Hepatocyte (in vitro differentiated cells): ENCODE results near the gene DNAJC15. TPM values are rescaled to one million over a fixed set of nuclear protein-coding genes. Genes with fewer than 3 reads are reported as not detected.
A peak's percentile ranks its signal among the peaks of the same experiment; 100 is the strongest.

Experiments
- DNase-seq: peaks from one replicate; pipeline ENCODE4 v3.0.0-alpha.2; 2016; ENCODE audit warnings: low spot score
- H2AFZ ChIP-seq: fragments of 200-600 bp; sonication (generic); 2 replicates; pipeline ENCODE4 v1.6.0; 2016; ENCODE audit warnings: antibody characterized with exemption, mild to moderate bottlenecking
- H3K27ac ChIP-seq: fragments of 200-600 bp; sonication (generic); 2 replicates; pipeline ENCODE4 v1.5.1; 2016; ENCODE audit warnings: mild to moderate bottlenecking
- H3K27me3 ChIP-seq: fragments of 200-600 bp; sonication (generic); 2 replicates; pipeline ENCODE4 v1.6.1; 2016
- H3K36me3 ChIP-seq: fragments of 200-600 bp; sonication (generic); replicated peaks from 2 replicates; pipeline ENCODE4 v1.5.1; 2016; ENCODE audit warnings: low read depth; ENCODE audit not compliant: insufficient read depth
- H3K4me1 ChIP-seq: fragments of 200-600 bp; sonication (generic); 2 replicates; pipeline ENCODE4 v1.5.1; 2016; ENCODE audit warnings: mild to moderate bottlenecking, moderate library complexity; ENCODE audit not compliant: insufficient read depth
- H3K4me2 ChIP-seq: fragments of 200-600 bp; sonication (generic); 2 replicates; pipeline ENCODE4 v1.6.0; 2016
- H3K4me3 ChIP-seq: fragments of 200-600 bp; sonication (generic); 2 replicates; pipeline ENCODE4 v1.5.1; 2016; ENCODE audit warnings: mild to moderate bottlenecking
- H3K79me2 ChIP-seq: fragments of 200-600 bp; sonication (generic); 2 replicates; pipeline ENCODE4 v1.6.0; 2017; ENCODE audit warnings: mild to moderate bottlenecking
- H3K9me2 ChIP-seq: fragments of 200-600 bp; sonication (generic); replicated peaks from 2 replicates; pipeline ENCODE4 v1.6.0; 2017; ENCODE audit warnings: mild to moderate bottlenecking; ENCODE audit not compliant: insufficient read depth
- H3K9me3 ChIP-seq: fragments of 200-600 bp; sonication (generic); 2 replicates; pipeline ENCODE4 v1.5.1; 2016; ENCODE audit warnings: low read depth, mild to moderate bottlenecking
- H4K20me1 ChIP-seq: fragments of 200-600 bp; sonication (generic); 2 replicates; pipeline ENCODE4 v1.6.0; 2016; ENCODE audit warnings: mild to moderate bottlenecking; ENCODE audit not compliant: insufficient read depth, poor library complexity, severe bottlenecking
- EZH2 ChIP-seq: fragments of 200-600 bp; sonication (generic); IDR thresholded peaks from 2 replicates; pipeline ENCODE4 v1.6.1; 2016; ENCODE audit warnings: antibody characterized with exemption, mild to moderate bottlenecking, borderline replicate concordance
- EZH2phosphoT487 ChIP-seq: fragments of 200-600 bp; sonication (generic); IDR thresholded peaks from one replicate; pipeline ENCODE4 v1.6.1; 2018; ENCODE audit warnings: antibody characterized with exemption, mild to moderate bottlenecking, low read depth, moderate library complexity; ENCODE audit not compliant: unreplicated experiment, severe bottlenecking
- WGBS: methylation state at CpG from one replicate; pipeline ENCODE4 v1.1.6; 2016; ENCODE audit warnings: low lambda C conversion rate; ENCODE audit errors: missing lambda C conversion rate; 5-methylcytosine and 5-hydroxymethylcytosine counted together
- polyA plus RNA-seq: library from polyadenylated mRNA; unstranded; fragments of >200 nt; fragmentation: Nextera tagmentation; extraction: Ambion mirVana; gene quantifications from 2 replicates; pipeline ENCODE4 v1.2.1, GENCODE V29; 2016
- total RNA-seq: library from RNA; depleted of rRNA; stranded (reverse); fragments of >200 nt; gene quantifications from 2 replicates; pipeline ENCODE4 v1.2.3, GENCODE V29; 2014
- TF ChIP-seq, protein P1 (sequence below): fragments of 200-600 bp; sonication (generic); IDR thresholded peaks from 2 replicates; pipeline ENCODE4 v1.5.1; 2016; ENCODE audit warnings: antibody characterized with exemption, mild to moderate bottlenecking; ENCODE audit not compliant: poor library complexity

The DNAJC15 gene
- total and polyA plus RNA-seq, 2 experiments from 2014 or later, result 3.5 to 10.6 TPM

GRCh38 chr13:43086181-43086580 is 62.8 kb downstream of the DNAJC15 start:
- H3K9me2 ChIP-seq, result no peaks in the 10 kb centered on the region
- no peaks in the 10 kb centered on the region for H3K79me2 ChIP-seq
- no peak for DNase-seq
- TF ChIP-seq EZH2phosphoT487 (no peak), EZH2 (no peak)
- TF ChIP-seq, protein P1, sequence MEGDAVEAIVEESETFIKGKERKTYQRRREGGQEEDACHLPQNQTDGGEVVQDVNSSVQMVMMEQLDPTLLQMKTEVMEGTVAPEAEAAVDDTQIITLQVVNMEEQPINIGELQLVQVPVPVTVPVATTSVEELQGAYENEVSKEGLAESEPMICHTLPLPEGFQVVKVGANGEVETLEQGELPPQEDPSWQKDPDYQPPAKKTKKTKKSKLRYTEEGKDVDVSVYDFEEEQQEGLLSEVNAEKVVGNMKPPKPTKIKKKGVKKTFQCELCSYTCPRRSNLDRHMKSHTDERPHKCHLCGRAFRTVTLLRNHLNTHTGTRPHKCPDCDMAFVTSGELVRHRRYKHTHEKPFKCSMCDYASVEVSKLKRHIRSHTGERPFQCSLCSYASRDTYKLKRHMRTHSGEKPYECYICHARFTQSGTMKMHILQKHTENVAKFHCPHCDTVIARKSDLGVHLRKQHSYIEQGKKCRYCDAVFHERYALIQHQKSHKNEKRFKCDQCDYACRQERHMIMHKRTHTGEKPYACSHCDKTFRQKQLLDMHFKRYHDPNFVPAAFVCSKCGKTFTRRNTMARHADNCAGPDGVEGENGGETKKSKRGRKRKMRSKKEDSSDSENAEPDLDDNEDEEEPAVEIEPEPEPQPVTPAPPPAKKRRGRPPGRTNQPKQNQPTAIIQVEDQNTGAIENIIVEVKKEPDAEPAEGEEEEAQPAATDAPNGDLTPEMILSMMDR, result no peak
- H3K27me3 ChIP-seq, result no peaks in the 10 kb centered on the region
- no peak overlapping the region for H3K4me2 ChIP-seq
- no peaks in the 10 kb centered on the region for H3K36me3 ChIP-seq
- H2AFZ ChIP-seq, result no peak overlapping the region
- peaks cover 4% of the 10 kb centered on the region for H3K4me1 ChIP-seq
- H3K4me3 ChIP-seq, result no peak overlapping the region
- no peak overlapping the region for H3K27ac ChIP-seq
- H4K20me1 ChIP-seq, result no peaks in the 10 kb centered on the region
- H3K9me3 ChIP-seq, result no peaks in the 10 kb centered on the region

DNA sequence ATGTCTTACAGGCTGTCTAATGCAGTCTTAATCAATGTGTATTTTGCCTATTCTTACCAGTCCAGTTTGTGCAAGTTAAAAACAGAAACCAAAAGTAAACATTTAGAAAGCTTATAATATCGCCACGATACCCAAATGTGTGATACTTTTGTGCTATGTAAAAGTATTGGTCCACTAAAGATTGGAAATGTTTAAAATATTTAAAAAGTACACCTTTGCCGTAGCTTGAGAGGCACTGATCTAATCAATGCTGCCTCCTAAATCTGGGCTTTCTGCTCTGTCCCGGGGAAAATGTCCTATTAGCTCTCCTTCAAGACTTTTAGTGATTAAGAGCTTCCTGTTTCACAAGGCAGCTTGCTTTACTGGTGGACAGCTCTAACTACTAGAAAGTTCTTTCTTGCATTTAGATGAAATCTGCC is 64.7 kb downstream of the DNAJC15 start:
- Histone ChIP-seq H3K27me3 (no peaks in the 10 kb centered on the region), H3K79me2 (no peaks in the 10 kb centered on the region), H4K20me1 (no peaks in the 10 kb centered on the region), H3K4me3 (no peak overlapping the region), H3K9me3 (no peaks in the 10 kb centered on the region), H3K27ac (no peak overlapping the region), H3K9me2 (no peaks in the 10 kb centered on the region), H3K4me1 (peaks cover 4% of the 10 kb centered on the region), H3K4me2 (peak overlapping the region; percentile 22), H2AFZ (no peak overlapping the region), H3K36me3 (no peaks in the 10 kb centered on the region)
- no peak for DNase-seq
- TF ChIP-seq, protein P1, result no peak
- TF ChIP-seq EZH2, result no peak
- no peak for TF ChIP-seq EZH2phosphoT487
- 66% methylated on average over 4 of the region's 4 CpGs for WGBS

- no peaks in the 10 kb centered on the region for H3K36me3 ChIP-seq
- no peaks in the 10 kb centered on the region for H4K20me1 ChIP-seq
- H3K4me3 ChIP-seq, result no peak overlapping the region
- H3K27me3 ChIP-seq, result no peaks in the 10 kb centered on the region
- DNase-seq, result no peak
- no peaks in the 10 kb centered on the region for H3K9me3 ChIP-seq
- H3K27ac ChIP-seq, result no peak overlapping the region
- no peaks in the 10 kb centered on the region for H3K9me2 ChIP-seq
- 96% methylated on average over 1 of the region's 1 CpG for WGBS
- H3K4me2 ChIP-seq, result no peak overlapping the region
- H3K4me1 ChIP-seq, result peaks cover 4% of the 10 kb centered on the region
- no peak overlapping the region for H2AFZ ChIP-seq
- no peaks in the 10 kb centered on the region for H3K79me2 ChIP-seq
- TF ChIP-seq EZH2phosphoT487 (no peak), EZH2 (no peak)
- TF ChIP-seq, protein P1, result no peak
Measured at GRCh38 chr13:43089912-43090498, 66.6 kb downstream of the DNAJC15 start.

GRCh38 chr13:43094901-43095300 is 71.5 kb downstream of the DNAJC15 start:
- Histone ChIP-seq H3K36me3 (no peaks in the 10 kb centered on the region), H3K27me3 (no peaks in the 10 kb centered on the region), H3K79me2 (no peaks in the 10 kb centered on the region), H3K4me1 (no peaks in the 10 kb centered on the region), H4K20me1 (no peaks in the 10 kb centered on the region), H3K27ac (no peak overlapping the region), H3K4me2 (no peak overlapping the region), H3K9me2 (no peaks in the 10 kb centered on the region), H2AFZ (no peak overlapping the region), H3K4me3 (no peak overlapping the region), H3K9me3 (no peaks in the 10 kb centered on the region)
- WGBS, result 97% methylated on average over 1 of the region's 1 CpG
- TF ChIP-seq, protein P1, result no peak
- TF ChIP-seq EZH2 (no peak), EZH2phosphoT487 (no peak)
- no peak for DNase-seq
